NCI-H2227 (cell line): ENCODE data around the gene GPR35.
A peak's percentile ranks its signal among the peaks of the same experiment; 100 is the strongest.
"Not testable (repeated sequence)": the region's sequence is repeated elsewhere in the genome, so short reads cannot be mapped to it uniquely, and the experiment has no call there.

ENCODE experiments used
- DNase-seq: peaks from one replicate; lab custom pipeline; 2025; ENCODE audit not compliant: unreplicated experiment; lab: John Stamatoyannopoulos, UW

The GPR35 gene

GRCh38 chr2:240602266-240603050 lies 22.8 kb upstream of the GPR35 start:
- no peak for DNase-seq

GRCh38 chr2:240603081-240603835 lies 22.0 kb upstream of the GPR35 start:
- DNase-seq = no peak

DNA sequence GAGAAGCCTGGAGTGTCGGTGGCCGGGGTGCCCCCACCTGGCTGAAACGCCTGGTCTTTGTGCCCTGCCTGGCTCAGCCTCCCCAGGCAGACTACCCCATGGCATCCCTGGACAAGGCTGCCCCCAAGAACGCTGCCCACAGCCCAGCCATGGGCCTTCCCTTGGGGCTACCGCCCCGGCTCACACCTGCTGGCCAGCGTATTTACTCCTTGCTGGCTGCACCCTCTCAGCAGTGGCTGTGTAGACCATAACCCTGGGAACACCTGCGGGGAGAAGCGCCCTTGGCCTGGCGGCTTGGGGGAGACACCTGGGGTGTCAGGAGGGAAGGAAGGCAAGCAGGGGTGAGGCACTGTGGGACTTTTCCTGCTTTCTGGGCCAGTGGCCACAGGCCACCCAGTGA lies 21.4 kb upstream of the GPR35 start:
- DNase-seq = no peak

- peak; percentile 17 for DNase-seq
Measured at GRCh38 chr2:240604291-240604938, 20.9 kb upstream of the GPR35 start.

GRCh38 chr2:240604939-240605716 lies 20.2 kb upstream of the GPR35 start:
- DNase-seq = no peak

GRCh38 chr2:240605867-240606743 lies 19.2 kb upstream of the GPR35 start:
- DNase-seq = no peak

DNA sequence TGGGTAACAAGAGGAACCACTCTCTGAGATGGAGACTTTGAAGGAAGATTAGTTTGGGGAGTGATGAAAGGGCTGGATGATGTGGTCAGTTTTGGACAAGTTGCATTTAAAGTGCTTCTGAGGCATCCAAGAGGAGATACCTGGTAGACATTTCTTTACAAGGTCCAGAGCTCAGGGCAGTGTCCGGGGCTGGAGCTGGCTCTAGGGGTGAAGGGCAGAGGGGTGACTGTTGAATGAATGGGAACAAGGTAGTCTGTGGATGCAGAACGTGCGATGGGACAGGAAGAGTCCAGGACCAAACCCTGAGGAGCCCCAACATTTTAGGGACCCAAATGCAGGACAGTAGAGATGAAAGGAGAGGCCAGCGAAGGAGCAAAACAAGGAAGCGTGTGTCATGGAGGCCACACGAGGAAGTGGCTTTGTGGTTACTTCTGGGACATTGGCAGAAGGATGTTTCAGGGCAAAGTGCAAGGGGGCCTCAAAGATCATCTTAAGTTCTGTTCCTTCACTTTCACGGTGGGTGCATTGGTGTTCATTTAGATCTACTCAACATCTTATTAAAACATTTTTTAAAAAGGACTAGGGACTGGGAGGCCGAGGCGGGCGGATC lies 13.6 kb upstream of the GPR35 start:
- DNase-seq = no peak

- DNase-seq = no peak
Measured at GRCh38 chr2:240613781-240614180, 11.5 kb upstream of the GPR35 start.

GRCh38 chr2:240614391-240614790 lies 10.9 kb upstream of the GPR35 start:
- DNase-seq = no peak

DNA sequence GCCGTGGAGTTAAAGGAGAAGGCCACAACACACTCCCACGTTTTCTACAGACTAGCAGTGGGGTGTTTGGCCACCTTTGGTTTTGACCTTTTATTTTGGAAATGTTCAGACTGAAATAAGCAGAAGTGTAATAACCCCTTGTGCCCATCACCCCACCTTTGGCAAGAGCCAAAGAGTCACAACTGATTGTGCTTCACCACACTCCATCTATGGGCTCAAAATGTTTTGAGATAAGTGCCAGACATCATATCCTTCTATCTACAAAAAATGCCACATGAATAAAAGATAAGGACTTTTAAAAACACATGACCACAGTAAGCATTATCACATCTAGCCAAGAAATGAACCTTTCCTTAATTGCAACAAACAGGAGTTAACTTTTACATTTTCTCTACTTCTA lies 9.9 kb upstream of the GPR35 start:
- no peak for DNase-seq

DNA sequence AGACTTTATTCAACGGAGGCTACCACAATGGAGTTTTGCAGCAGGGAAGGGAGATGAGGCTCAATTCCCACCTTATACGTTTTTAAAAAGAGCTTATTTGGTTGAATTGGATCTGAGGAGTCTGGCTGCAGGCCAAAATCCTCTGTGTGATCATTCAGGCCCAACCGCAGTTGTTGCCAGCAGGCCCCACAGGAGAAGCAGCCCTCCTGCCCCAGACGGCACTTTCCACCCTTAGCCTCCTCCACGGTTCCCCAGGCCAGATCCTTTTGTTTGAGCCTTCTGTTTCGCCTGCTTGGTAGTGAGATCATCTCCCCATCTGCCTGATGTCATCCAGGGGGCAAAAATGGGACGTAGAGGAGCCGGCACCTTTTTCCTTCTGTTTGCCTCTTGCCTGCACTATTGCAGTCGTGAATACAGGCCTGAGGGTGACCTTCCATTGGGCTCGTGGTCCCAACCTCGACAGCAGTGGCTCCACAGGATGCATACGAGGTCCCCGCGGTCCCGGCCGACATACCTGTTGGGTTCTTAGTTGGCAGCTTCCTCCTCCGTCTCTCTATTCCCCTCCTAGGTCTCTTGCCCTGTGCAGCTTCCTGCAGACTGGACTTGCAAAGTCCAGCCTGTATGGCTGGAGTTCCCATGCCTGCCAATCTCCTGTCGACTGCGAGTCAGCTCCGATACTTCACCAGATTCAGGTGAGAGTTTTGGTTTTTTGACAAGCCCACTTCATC lies 9.3 kb upstream of the GPR35 start:
- DNase-seq = no peak

DNA sequence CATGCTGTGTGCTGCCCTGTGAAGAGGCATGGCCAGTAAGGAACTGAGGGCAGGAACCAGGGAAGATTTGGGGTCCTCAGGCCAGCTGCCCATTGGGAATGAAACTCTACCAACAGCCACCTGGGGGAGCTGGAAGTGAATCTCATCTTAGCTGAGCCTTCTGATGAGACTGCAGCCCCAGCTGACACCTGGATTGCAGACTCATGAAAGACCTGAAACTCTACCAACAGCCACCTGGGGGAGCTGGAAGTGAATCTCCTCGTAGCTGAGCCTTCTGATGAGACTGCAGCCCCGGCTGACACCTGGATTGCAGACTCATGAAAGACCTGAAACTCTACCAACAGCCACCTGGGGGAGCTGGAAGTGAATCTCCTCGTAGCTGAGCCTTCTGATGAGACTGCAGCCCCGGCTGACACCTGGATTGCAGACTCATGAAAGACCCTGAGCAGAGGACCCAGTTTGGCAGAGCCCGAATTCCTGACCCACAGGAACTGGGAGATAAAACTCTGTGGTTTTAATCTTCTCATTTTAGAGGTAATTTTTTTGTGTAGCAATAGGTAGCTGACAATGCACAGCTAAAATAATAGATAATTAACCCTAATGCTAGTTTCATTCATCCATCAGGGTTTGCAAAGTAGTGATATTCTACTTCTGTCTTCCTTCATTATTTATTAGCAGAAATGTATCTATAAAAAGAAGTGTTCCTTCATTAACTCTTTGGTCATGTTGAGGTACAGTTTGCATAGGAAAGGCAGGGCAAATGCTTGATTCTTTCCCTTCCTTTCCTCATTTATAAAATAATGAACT lies 8.2 kb upstream of the GPR35 start:
- not testable (repeated sequence) for DNase-seq

DNA sequence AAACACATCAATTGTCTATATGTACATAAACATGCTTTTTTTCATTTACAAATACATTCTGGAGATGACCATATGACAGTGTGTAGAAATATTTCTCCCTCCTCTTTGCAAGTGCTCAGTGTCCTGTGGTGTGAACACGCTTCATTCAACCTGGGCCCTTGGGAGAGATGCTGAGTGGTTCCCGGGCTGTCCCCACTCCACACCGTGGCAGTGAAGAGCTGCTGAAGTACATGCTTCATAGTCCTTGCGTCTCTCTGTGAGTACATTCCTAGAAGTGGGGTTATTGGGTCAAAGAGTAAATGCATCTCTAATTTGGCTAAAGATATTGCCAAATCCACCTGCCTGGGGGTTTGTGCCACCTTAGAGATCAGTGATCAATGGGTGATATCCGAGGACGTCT lies 6.5 kb upstream of the GPR35 start:
- no peak for DNase-seq

GRCh38 chr2:240619506-240620148 lies 5.7 kb upstream of the GPR35 start:
- DNase-seq = no peak

DNA sequence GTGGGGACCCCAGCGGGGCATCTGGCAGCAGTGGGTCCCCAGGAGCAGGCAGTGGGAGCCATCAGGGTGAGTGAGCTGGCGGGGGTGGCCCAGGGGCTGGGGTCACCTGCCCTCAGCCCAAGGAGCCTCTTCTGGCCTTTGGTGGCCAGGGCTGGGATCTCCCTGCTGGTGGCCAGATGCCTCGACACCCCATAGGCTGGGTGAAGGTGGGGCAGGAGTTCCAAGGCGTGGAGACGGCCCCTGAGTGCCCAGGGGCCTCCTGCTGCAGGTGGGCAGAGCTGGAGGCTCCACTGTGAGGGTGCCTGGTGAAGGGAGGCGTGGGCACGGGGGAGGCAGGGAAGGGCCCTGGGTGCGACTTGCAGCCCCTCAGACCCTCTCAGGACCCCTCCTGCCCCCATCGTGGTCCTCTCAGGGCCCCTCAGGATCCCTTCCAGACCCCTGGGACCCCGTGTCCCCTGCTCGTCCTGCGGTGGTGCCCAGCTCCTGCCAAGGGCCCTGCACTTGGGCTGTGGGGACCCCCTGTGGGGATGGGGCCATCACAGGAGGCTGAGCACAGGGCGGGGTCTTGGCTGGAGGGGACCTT lies 5.0 kb upstream of the GPR35 start:
- DNase-seq = no peak

DNA sequence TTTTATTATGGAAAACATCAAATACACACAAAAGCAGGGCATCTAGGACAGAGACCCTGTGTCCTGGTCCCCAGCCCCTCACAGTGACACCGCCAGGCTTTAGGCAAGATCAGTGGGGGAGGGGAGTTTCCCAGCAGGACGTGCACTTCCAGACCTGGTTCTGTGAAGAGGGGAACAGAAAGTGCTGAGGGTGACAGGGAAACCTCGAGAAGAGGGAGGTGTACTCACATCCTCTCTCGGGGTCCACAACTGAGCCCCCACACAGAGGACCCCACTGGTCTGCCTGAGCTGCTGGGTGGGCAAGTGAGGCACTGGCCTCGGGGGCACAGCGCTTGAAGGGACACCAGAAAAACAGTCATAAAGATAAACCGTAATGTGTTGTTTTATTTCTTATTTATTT lies 4.4 kb upstream of the GPR35 start:
- no peak for DNase-seq

GRCh38 chr2:240622060-240622411 lies 3.2 kb upstream of the GPR35 start:
- DNase-seq = no peak
